Suprapubic skin (tissue), 4 donors: Measurements from ENCODE around the gene EML1. TPM values are rescaled to one million over a fixed set of nuclear protein-coding genes. Genes with fewer than 3 reads are reported as not detected.

Experiments used
- DNase-seq, 2 donors: peaks; one replicate each; pipeline ENCODE4 v3.0.0-alpha.2; 2019; ENCODE audit warnings: low spot score in 2 of 2
- H3K27ac ChIP-seq: fragments of 200-600 bp; sonication (generic); one replicate; pipeline ENCODE4 v1.5.1; 2019
- H3K27me3 ChIP-seq: fragments of 200-600 bp; sonication (generic); one replicate; pipeline ENCODE4 v1.5.1; 2019
- H3K36me3 ChIP-seq: fragments of 200-600 bp; sonication (generic); one replicate; pipeline ENCODE4 v1.5.1; 2019
- H3K4me1 ChIP-seq: fragments of 200-600 bp; sonication (generic); one replicate; pipeline ENCODE4 v1.5.1; 2019
- H3K4me3 ChIP-seq: fragments of 200-600 bp; sonication (generic); one replicate; pipeline ENCODE4 v1.5.1; 2019; ENCODE audit warnings: mild to moderate bottlenecking
- H3K9me3 ChIP-seq: fragments of 200-600 bp; sonication (generic); one replicate; pipeline ENCODE4 v1.5.1; 2019
- EP300 ChIP-seq: sonication (generic); formaldehyde crosslinking; IDR thresholded peaks from one replicate; pipeline ENCODE4 v1.6.1; 2017; ENCODE audit warnings: antibody characterized with exemption
- POLR2A ChIP-seq, 2 donors: fragments of 450-650 bp; IDR thresholded peaks; one replicate each; pipeline ENCODE4 v1.6.1; 2017; ENCODE audit warnings: antibody characterized with exemption in 2 of 2, mild to moderate bottlenecking in 2 of 2, moderate library complexity in 2 of 2
- POLR2AphosphoS5 ChIP-seq, 3 donors: sonication (generic); formaldehyde crosslinking; IDR thresholded peaks; one replicate each; pipeline ENCODE4 v1.6.1; 2017; ENCODE audit warnings: antibody characterized with exemption in 3 of 3
- WGBS: methylation state at CpG from one replicate; pipeline ENCODE4 v1.1.5; 2018; 5-methylcytosine and 5-hydroxymethylcytosine counted together
- total RNA-seq, 4 donors: library from RNA; depleted of rRNA; stranded (reverse); fragments of >200 nt; gene quantifications; one replicate each; pipeline ENCODE4 v1.1.0, GENCODE V29; 2016
- TF ChIP-seq, protein P1 (sequence below), 2 donors: fragments of 200-600 bp in 1 of 2; fragments of 450-650 bp in 1 of 2; sonication (generic) in 1 of 2; IDR thresholded peaks; one replicate each; pipeline ENCODE4 v1.5.1; 2016 to 2019; ENCODE audit warnings: antibody characterized with exemption in 2 of 2, mild to moderate bottlenecking in 1 of 2, moderate library complexity in 1 of 2

EML1 gene
- total RNA-seq, 4 donors from 2014 or later = 9.6 to 17.6 (median 15.4) TPM

DNA sequence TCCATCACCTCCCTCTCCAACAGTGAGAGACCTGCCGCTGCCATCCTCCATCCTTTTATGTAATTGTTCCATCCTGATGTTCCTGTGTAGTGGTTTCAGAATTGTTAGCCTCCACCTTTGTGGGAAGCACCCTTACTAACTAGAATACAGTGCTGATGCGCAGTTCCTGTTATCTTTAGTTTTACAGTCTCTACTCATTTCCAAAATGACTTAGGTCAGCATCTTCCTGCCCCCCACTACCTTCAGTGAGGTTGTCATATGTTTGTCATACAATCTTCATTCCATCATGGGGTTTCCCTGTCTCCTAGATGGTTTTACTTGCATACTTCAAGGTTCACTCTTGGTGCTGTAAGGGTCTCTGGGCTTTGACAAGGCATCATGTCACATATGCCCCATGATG is 69.8 kb downstream of the EML1 start:
- H3K27ac ChIP-seq = no peak overlapping the region
- no peaks in the 10 kb centered on the region for H3K27me3 ChIP-seq
- H3K9me3 ChIP-seq = no peaks in the 10 kb centered on the region
- DNase-seq = no peak
- TF ChIP-seq POLR2AphosphoS5 (IDR thresholded peaks at IDR 0.05) = no peak
- TF ChIP-seq POLR2A (IDR thresholded peaks at IDR 0.05) = no peak
- no peak for TF ChIP-seq EP300
- TF ChIP-seq, protein P1, sequence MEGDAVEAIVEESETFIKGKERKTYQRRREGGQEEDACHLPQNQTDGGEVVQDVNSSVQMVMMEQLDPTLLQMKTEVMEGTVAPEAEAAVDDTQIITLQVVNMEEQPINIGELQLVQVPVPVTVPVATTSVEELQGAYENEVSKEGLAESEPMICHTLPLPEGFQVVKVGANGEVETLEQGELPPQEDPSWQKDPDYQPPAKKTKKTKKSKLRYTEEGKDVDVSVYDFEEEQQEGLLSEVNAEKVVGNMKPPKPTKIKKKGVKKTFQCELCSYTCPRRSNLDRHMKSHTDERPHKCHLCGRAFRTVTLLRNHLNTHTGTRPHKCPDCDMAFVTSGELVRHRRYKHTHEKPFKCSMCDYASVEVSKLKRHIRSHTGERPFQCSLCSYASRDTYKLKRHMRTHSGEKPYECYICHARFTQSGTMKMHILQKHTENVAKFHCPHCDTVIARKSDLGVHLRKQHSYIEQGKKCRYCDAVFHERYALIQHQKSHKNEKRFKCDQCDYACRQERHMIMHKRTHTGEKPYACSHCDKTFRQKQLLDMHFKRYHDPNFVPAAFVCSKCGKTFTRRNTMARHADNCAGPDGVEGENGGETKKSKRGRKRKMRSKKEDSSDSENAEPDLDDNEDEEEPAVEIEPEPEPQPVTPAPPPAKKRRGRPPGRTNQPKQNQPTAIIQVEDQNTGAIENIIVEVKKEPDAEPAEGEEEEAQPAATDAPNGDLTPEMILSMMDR (IDR thresholded peaks at IDR 0.05) = no peak
- WGBS = 98% methylated on average over 2 of the region's 2 CpGs
- no peaks in the 10 kb centered on the region for H3K4me1 ChIP-seq
- no peaks in the 10 kb centered on the region for H3K36me3 ChIP-seq
- H3K4me3 ChIP-seq = no peak overlapping the region

DNA sequence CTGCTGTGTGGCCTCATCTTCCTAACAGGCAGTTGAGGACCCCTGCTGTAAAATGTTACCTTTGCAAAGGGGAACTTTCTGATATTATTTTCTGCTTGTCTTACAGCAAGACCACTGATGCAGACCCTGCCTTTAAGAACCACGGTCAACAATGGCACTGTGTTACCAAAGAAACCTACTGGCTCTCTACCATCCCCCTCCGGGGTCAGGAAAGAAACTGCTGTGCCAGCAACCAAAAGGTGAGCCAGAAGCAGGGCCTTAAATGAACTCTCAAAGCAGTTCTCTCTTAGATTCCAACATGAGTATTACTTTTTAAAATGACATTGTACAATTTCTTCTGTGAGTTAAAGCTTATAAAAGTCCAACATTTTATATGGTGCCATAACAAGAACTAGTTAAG is 72.2 kb downstream of the EML1 start:
- Histone ChIP-seq H3K4me3 (no peak overlapping the region), H3K36me3 (no peaks in the 10 kb centered on the region), H3K27ac (no peak overlapping the region), H3K4me1 (no peaks in the 10 kb centered on the region), H3K27me3 (no peaks in the 10 kb centered on the region), H3K9me3 (no peaks in the 10 kb centered on the region)
- TF ChIP-seq POLR2AphosphoS5 (IDR thresholded peaks at IDR 0.05) = no peak
- no peak for TF ChIP-seq EP300
- TF ChIP-seq, protein P1 (IDR thresholded peaks at IDR 0.05) = no peak
- TF ChIP-seq POLR2A (IDR thresholded peaks at IDR 0.05) = no peak
- WGBS = 83% methylated on average over 2 of the region's 2 CpGs
- no peak for DNase-seq

DNA sequence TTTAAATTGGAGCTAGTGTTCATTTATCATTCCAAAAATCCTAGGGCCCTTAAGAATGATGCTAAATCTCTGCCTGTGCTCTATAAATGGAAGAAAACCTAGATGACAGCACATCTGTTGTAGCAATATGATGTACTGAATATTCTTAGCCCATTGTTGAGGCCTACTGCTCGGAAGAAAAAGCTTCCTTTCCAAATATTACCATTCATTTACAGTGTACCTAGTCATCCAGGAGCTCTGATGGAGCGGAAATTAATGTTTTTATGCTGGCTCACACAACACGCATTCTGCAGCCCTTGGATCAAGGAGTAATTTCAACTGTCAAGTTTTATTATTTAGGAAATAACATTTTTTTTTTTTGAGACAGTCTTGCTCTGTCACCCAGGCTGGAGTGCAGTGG is 77.4 kb downstream of the EML1 start:
- H3K36me3 ChIP-seq = no peaks in the 10 kb centered on the region
- DNase-seq = no peak
- WGBS = 96% methylated on average over 3 of the region's 3 CpGs
- TF ChIP-seq POLR2AphosphoS5 (IDR thresholded peaks at IDR 0.05) (no peak), POLR2A (IDR thresholded peaks at IDR 0.05) (no peak), EP300 (no peak)
- TF ChIP-seq, protein P1 (IDR thresholded peaks at IDR 0.05) = no peak
- no peaks in the 10 kb centered on the region for H3K27me3 ChIP-seq
- H3K9me3 ChIP-seq = no peaks in the 10 kb centered on the region
- no peak overlapping the region for H3K27ac ChIP-seq
- no peak overlapping the region for H3K4me3 ChIP-seq
- peaks cover 5% of the 10 kb centered on the region for H3K4me1 ChIP-seq

DNA sequence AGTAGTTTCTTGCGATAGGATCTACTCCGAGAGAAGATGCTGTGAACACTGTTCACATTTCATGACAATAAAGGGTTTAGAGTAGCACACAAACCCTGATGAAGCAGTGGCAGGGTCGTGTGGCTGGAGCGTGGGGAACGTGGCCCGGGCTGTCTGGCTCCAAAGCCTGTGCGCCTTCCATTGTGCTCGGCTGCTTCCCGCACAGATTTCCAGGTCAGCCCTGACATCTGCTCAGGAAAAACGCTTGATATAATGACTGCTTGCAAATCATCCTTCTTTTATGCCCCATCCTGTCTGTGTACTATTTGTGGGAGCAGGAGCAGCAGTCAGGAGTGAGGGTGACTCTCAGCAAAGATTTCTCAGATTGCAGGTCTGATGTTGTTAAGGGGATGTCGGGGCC is 78.6 kb downstream of the EML1 start:
- Histone ChIP-seq H3K4me3 (no peak overlapping the region), H3K9me3 (no peaks in the 10 kb centered on the region), H3K27ac (no peak overlapping the region), H3K36me3 (no peaks in the 10 kb centered on the region), H3K4me1 (peaks cover 6% of the 10 kb centered on the region), H3K27me3 (no peaks in the 10 kb centered on the region)
- no peak for DNase-seq
- TF ChIP-seq POLR2AphosphoS5 (IDR thresholded peaks at IDR 0.05) (no peak), POLR2A (IDR thresholded peaks at IDR 0.05) (no peak), EP300 (no peak)
- TF ChIP-seq, protein P1 (IDR thresholded peaks at IDR 0.05) = no peak
- 90% methylated on average over 11 of the region's 11 CpGs for WGBS

DNA sequence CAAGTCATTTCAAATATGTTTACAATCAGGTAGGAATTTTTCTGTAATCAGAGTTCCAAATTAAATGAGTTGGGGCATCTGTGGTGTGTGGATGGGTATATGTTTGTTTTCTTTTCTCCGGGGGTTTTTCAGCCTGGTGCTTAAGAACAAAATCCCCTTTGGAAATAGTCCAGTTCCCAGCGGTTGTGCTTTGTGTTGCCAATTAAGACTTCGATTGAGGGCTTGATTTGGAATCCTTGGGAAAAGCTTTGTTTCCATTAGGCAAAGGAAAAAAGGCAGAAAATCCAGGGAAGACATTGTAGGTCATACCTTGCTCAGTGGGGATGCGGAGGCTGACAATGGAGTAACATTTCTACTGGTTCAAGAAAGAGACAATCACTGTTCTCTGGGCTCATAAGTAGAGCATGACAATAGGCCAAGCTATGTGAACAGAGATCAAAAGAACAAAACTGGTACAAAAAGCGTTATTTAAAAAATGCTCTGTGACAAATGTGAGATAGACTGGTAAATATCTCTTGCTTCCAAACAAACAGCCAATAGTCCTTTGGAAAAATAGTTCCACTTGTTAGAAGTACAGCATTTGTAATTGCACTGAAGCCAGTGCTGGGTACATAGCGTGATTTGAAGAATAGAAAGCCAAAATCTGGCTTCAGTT is 79.7 kb downstream of the EML1 start:
- H3K4me3 ChIP-seq = no peak overlapping the region
- no peaks in the 10 kb centered on the region for H3K27me3 ChIP-seq
- H3K9me3 ChIP-seq = no peaks in the 10 kb centered on the region
- no peaks in the 10 kb centered on the region for H3K36me3 ChIP-seq
- 57% methylated on average over 6 of the region's 6 CpGs for WGBS
- no peak for DNase-seq
- TF ChIP-seq, protein P1 (IDR thresholded peaks at IDR 0.05) = no peak
- TF ChIP-seq POLR2AphosphoS5 (IDR thresholded peaks at IDR 0.05) = no peak
- no peak for TF ChIP-seq POLR2A (IDR thresholded peaks at IDR 0.05)
- TF ChIP-seq EP300 = no peak
- H3K27ac ChIP-seq = no peak overlapping the region
- H3K4me1 ChIP-seq = peaks cover 6% of the 10 kb centered on the region
